ENCODE measurements around the gene PRXL2B.

The PRXL2B gene

DNA sequence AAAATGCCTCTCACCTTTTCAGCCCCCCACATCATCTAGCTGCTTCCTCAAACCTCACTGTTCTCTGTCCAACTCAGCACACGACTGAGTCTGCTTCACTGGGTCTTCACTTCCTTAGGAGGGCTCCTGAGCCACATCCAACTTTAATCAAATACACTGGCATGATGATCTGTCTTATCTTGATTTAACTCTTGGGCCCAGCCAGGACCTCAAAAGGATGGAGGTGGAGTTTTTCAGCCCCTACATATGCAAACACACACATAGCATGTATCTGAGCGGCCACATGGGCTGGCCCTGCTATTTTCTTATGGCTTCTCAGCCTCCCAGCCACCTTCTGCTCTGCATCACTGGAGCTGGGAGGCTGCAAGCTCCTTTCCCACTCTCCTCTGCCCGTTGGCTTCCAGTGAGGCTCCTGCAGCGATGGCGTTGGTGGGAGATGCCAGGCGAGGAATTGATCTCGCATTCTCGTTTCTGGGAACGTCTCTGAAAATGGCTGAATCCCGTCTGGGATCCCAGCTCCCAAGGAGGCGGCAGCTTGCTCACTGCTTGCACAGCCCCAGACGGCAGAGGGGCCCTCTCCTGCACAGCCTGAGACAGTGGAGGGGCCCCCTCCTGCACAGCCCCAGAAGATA lies 1.8 kb upstream of the PRXL2B start:
- in situ Hi-C loops (cut with MboI; ENCODE audit: low sequenced_read_pairs) = loop anchor here (25.0 kb wide), 1 partner anchor 398 kb away; the partner anchor contains the start of gene FAAP20

GRCh38 chr1:2585318-2586092 lies 1.1 kb upstream of the PRXL2B start:
- in situ Hi-C loops (cut with MboI; ENCODE audit: low sequenced_read_pairs) = loop anchor here (25.0 kb wide), 1 partner anchor 398 kb away; the partner anchor contains the start of gene FAAP20

DNA sequence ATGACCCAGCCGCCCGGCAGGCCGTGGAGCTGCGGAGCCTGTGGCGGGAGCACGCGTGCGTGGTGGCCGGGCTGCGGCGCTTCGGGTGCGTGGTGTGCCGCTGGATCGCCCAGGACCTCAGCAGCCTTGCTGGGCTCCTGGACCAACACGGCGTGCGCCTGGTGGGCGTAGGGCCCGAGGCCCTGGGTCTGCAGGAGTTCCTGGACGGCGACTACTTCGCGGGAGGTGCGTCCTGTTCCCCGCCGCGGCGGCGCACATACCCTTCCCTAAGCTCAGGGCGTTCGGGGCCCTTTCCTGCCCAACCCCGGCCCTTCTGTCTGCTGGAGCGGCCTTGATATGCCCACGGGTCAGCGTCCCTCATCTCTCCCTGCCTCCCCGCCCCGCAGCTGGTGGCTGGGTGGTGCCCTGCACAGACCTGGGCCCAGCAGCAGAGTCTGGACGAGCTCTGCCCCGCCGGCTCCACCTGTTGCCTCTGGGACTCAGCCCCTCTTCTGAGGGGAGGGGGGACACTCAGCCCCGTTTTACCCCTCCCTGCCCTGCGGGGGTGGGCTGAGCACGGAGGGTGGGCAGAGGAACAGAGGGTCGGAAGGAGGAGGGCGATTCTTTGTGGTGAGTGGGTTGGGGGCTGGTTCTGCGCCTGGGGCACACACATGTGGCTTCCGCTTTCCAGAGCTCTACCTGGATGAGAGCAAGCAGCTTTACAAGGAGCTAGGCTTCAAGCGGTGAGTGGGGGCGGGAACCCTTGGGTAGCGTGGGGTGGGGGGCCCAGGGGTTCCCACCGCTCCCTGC lies 688 bp downstream of the PRXL2B start:
- in situ Hi-C loops (cut with MboI; ENCODE audit: low sequenced_read_pairs) = loop anchor here (25.0 kb wide), 1 partner anchor 400 kb away; the partner anchor contains the start of gene FAAP20

GRCh38 chr1:2587860-2588571 lies 1.4 kb downstream of the PRXL2B start:
- in situ Hi-C loops (cut with MboI; ENCODE audit: low sequenced_read_pairs) = loop anchor here (25.0 kb wide), 1 partner anchor 401 kb away; the partner anchor contains the start of gene FAAP20

DNA sequence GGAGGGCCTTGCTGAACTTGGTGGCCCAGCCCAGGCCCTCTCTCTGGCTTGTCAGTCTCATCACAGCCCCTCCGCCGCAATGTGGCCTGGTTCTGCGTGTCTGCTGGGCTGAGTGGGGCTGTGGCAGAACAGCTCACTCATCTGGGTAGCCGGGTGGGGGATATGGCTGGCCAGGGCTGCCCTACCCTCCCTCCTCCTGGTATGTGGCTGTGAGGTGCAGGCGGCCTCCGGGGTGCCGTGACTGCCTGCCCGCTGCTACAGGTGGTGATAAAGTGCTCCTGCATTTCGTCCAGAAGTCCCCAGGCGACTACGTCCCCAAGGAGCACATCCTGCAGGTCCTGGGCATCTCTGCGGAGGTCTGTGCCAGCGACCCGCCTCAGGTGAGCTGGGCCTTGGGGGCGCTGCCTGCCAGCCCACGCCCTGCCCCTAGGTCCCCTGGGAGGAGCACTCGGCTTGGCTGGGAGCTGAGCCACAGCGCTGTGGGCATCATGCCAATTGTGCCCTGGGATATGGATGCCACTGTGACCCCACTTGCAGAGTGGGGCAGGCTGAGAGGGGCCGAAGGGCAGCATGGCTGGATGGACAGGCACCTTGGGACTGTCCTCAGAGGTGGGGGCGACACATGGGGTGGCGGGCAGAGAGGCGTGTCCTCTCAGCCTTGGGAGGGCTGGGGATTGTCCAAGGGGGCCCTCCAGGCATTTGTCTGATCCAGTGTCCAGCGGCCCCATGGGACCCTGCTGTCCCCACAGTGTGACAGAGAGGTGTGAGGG lies 2.3 kb downstream of the PRXL2B start:
- in situ Hi-C loops (cut with MboI; ENCODE audit: low sequenced_read_pairs) = loop anchor here (25.0 kb wide), 1 partner anchor 402 kb away; the partner anchor contains the start of gene FAAP20

- in situ Hi-C loops (cut with MboI; ENCODE audit: low sequenced_read_pairs) = loop anchor here (25.0 kb wide), 1 partner anchor 402 kb away; the partner anchor contains the start of gene FAAP20
These were observed 3.1 kb downstream of the PRXL2B start for GRCh38 chr1:2589431-2590232.

DNA sequence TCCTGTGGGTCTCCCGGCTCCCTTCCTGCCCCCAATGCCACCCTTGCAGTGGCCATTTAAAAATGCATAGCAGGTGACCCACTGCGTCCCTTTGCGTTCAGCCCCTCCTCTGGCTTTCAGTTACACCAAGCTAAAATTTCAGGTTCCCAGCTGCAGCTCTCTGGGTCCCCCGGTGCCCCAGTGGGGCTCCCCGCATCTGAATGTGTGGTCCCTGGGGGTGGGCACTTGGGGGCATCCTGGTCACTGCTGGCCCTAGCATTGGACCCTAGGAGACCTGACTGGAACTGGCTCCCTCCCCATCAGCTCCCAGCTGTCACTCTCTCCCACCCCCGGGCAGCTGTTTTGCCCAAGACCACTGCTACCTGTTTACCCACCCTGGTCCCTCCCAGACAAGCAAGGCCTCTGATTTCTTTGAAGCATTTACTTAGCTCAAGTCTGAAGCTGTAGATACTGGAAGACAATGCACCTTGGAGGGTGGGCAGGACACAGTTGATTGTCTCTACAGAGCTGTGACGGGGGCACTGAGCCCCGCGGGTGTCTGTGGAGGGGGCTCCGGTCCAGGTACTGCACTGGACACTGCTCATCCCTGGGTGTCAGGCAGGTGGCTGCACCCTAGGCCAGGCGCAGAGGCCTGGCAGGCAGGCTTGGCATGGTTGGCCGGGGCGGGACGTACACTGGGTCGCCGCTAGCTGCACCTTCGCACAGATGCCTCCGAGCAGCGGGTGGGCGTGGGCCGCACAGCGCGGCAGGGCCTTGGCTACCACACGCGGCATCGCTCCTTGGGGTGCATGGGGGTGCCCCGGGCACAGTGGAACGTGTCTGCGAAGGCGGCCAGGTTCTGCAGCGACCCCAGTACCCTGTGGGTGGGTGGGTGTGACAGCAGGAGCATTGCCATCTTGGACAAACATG lies 3.9 kb downstream of the PRXL2B start:
- in situ Hi-C loops (cut with MboI; ENCODE audit: low sequenced_read_pairs) = loop anchor here (25.0 kb wide), 1 partner anchor 403 kb away; the partner anchor contains the start of gene FAAP20

- in situ Hi-C loops (cut with MboI; ENCODE audit: low sequenced_read_pairs) = loop anchor here (25.0 kb wide), 1 partner anchor 404 kb away; the partner anchor contains the start of gene FAAP20
These were observed 4.6 kb downstream of the PRXL2B start for GRCh38 chr1:2591233-2591580.

GRCh38 chr1:2591581-2592261 lies 5.1 kb downstream of the PRXL2B start:
- in situ Hi-C loops (cut with MboI; ENCODE audit: low sequenced_read_pairs) = loop anchor here (25.0 kb wide), 1 partner anchor 404 kb away; the partner anchor contains the start of gene FAAP20

GRCh38 chr1:2592672-2593071 lies 6.1 kb downstream of the PRXL2B start:
- in situ Hi-C loops (cut with MboI; ENCODE audit: low sequenced_read_pairs) = loop anchor here (25.0 kb wide), 1 partner anchor 405 kb away; the partner anchor contains the start of gene FAAP20

DNA sequence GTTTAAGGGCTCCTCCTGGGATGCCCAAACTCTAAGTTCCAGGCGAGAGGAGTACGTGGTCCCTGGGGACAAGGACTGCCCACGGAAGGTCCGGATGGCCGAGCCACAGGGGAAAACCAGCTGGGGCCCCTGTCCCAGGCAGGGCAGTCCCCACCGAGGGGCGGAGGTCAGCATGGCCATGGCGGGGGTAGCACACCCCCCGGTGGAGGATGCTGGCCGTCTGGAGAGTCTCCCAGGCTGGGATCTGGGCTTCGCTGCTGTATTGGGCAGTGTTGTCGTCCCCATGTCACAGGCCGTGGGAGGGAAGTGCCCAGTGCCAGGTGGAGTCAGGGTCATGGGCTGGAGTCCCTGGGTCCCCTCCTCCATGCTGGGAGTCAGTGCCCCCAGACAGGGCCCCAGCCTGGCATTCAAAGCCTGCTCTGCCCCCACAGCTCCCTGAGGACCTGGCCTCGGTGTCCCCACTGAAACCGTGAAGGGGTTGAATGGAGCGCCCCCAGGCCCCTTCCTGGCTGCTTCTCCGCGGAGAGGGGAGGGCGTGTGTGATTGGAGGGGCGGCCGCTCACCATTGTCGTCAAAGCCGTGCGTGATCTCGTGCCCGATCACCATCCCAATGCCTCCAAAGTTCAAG lies 6.8 kb downstream of the PRXL2B start:
- in situ Hi-C loops (cut with MboI; ENCODE audit: low sequenced_read_pairs) = loop anchor here (25.0 kb wide), 1 partner anchor 406 kb away; the partner anchor contains the start of gene FAAP20

DNA sequence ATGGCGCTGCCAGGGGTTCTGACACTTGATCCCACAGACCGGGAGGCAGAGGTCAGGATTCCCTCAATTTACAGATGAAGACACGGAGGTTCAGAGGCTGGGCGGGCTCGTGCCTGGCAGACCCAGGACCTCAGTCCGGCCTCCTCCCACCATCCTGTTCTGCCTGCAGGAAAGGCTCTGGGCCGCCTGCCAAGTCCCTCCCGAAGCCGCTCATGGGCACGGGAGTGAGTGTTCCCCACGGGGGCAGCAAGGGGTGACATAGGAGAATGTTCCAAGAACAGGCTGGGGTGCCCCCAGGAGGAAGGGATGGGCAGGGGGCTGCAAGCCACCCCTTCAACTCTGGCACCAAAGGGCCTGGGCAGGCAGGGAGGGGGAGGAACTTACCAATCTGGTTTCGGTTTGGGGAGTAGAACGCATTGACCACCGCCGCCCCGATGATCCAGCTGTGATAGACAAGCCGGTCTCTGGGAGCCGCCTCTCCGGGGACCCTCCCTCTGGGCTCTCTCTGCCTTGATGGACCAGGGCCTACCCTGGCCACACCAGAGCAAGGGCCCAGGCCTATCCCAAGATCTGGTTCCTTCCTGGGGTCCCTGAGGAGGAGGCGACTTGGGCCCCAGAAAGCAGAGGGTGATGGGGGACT lies 7.5 kb downstream of the PRXL2B start:
- in situ Hi-C loops (cut with MboI; ENCODE audit: low sequenced_read_pairs) = loop anchor here (25.0 kb wide), 1 partner anchor 407 kb away; the partner anchor contains the start of gene FAAP20

- in situ Hi-C loops (cut with MboI; ENCODE audit: low sequenced_read_pairs) = loop anchor here (25.0 kb wide), 1 partner anchor 407 kb away; the partner anchor contains the start of gene FAAP20
These were observed 8.1 kb downstream of the PRXL2B start for GRCh38 chr1:2594641-2595131.

DNA sequence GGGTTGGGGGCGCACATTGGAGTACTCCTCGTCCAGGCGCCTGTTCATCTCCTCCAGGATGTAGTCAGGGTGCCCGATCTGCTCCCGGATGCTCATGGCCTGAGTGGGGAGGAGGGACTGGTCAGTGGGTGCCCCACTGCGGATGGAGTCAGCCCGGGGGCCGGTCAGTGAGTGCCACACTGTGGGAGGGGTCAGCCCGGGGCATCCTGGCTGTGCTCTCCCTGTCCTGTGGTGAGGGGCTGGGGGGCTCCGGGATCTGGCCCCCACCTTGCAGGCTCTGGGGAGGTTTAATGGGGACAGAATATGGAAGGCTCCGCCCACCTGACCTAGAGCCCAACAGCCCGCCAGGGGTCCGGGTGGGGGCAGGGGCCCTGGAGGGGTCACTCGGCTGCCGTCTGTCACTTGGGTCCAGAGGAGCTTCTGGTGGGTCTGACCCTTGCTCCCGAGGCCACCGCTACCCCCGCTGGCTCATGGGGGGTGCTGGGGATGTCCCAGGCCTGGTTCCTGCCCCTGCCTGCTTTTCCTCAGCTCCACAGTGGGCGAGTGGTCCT lies 8.8 kb downstream of the PRXL2B start:
- in situ Hi-C loops (cut with MboI; ENCODE audit: low sequenced_read_pairs) = loop anchor here (25.0 kb wide), 1 partner anchor 408 kb away; the partner anchor contains the start of gene FAAP20

- in situ Hi-C loops (cut with MboI; ENCODE audit: low sequenced_read_pairs) = loop anchor here (25.0 kb wide), 1 partner anchor 409 kb away; the partner anchor contains the start of gene FAAP20
These were observed 9.4 kb downstream of the PRXL2B start for GRCh38 chr1:2595812-2596529.
